Tibial artery (tissue), 4 donors: Measurements from ENCODE around the gene HSPA12B.
A peak's percentile ranks its signal among the peaks of the same experiment; 100 is the strongest.

Source experiments
- DNase-seq, 2 donors: peaks; one replicate each; pipeline ENCODE4 v3.0.0-alpha.2; 2019
- H3K27ac ChIP-seq, 2 donors: fragments of 200-600 bp; sonication (generic) in 1 of 2; 1 replicate in 1 of 2; 2 replicates in 1 of 2; pipeline ENCODE4 v1.5.1; 2018 to 2019; ENCODE audit warnings: mild to moderate bottlenecking in 1 of 2
- H3K27me3 ChIP-seq, 2 donors: fragments of 200-600 bp; sonication (generic) in 1 of 2; one replicate each; pipeline versions ENCODE4 v1.5.1 to v1.6.0; 2016 to 2019
- H3K36me3 ChIP-seq, 3 donors: fragments of 200-600 bp; sonication (generic) in 2 of 3; one replicate each; pipeline ENCODE4 v1.5.1; 2016 to 2019; ENCODE audit warnings: mild to moderate bottlenecking in 2 of 3
- H3K4me1 ChIP-seq, 4 donors: fragments of 200-600 bp; sonication (generic) in 2 of 4; 1 replicate in 3 of 4; 2 replicates in 1 of 4; pipeline ENCODE4 v1.5.1; 2016 to 2019
- H3K4me3 ChIP-seq, 2 donors: fragments of 200-600 bp; sonication (generic) in 1 of 2; 1 replicate in 1 of 2; 2 replicates in 1 of 2; pipeline ENCODE4 v1.5.1; 2018 to 2019; ENCODE audit warnings: mild to moderate bottlenecking in 2 of 2
- H3K9me3 ChIP-seq, 3 donors: fragments of 200-600 bp; sonication (generic) in 1 of 3; one replicate each; pipeline ENCODE4 v1.5.1; 2016 to 2019
- intact Hi-C: fragments of 100-400 bp; cut with DNase I; formaldehyde crosslinking; loops from one replicate; pipeline ENCODE4 v1.15.0; 2023; ENCODE audit warnings: low total_unique reads
- TF ChIP-seq, protein P1 (sequence below), 2 experiments: fragments of 200-600 bp in 1 of 2; fragments of 450-650 bp in 1 of 2; IDR thresholded peaks; one replicate each; pipeline ENCODE4 v1.5.1; 2017 to 2019; ENCODE audit warnings: antibody characterized with exemption in 2 of 2, mild to moderate bottlenecking in 1 of 2, moderate library complexity in 1 of 2

The HSPA12B gene

DNA sequence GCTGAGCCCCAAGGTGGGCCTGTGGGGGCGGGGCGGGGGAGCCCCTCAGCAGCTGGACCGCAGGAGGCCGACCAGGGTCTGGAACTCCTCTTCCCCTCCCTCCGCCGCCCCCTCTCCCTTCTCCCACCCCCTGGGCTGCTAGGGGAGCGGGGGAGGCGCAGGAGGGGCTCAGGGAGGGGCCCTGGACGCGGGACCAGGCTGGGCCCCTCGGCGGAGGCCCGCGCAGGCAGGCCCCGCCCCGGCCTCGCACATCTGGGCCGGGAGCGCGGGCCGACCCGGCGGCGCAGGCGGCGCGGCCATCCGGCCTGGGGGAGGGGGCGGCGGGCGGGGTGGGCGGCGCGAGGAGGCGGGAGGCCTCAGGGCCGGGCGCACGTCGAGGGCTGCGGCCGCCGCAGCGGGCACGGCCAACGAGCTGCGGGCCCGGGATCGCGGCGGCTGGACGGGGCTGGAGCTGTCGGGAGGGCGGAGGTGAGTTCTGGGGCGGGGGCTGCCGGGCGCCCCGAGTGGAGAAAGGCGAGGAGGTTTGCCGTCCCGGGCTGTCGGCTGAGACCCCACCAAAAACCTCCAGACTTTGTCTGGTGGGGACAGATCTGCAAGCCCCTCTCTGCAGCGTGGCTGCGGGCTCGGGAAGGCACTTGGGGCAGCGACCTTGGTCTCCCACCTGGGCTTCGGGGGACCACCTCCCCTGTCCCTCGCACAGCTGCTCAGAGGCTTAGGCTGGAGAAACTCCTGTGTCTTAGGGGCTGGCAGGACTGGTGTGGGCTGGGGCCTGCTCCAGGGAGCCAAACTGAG lies at the start of gene HSPA12B:
HSPA12B (plus strand) TSS at position 359 of the 792 bp plus-strand sequence. CDS start 5,990 bp downstream, outside the sequence.
- DNase-seq, result no peak
- intact Hi-C loops, result no loop called here
- no peaks in the 10 kb centered on the region for H3K9me3 ChIP-seq
- peaks cover 0 to 5% (median 0%) of the 10 kb centered on the region in 4 donors for H3K4me1 ChIP-seq
- no peaks in the 10 kb centered on the region for H3K36me3 ChIP-seq
- peak within 1 kb of the TSS; percentile 29 to 41 for H3K4me3 ChIP-seq
- H3K27me3 ChIP-seq, result peaks cover 0 to 55% of the 10 kb centered on the region in 2 donors
- TF ChIP-seq, protein P1, sequence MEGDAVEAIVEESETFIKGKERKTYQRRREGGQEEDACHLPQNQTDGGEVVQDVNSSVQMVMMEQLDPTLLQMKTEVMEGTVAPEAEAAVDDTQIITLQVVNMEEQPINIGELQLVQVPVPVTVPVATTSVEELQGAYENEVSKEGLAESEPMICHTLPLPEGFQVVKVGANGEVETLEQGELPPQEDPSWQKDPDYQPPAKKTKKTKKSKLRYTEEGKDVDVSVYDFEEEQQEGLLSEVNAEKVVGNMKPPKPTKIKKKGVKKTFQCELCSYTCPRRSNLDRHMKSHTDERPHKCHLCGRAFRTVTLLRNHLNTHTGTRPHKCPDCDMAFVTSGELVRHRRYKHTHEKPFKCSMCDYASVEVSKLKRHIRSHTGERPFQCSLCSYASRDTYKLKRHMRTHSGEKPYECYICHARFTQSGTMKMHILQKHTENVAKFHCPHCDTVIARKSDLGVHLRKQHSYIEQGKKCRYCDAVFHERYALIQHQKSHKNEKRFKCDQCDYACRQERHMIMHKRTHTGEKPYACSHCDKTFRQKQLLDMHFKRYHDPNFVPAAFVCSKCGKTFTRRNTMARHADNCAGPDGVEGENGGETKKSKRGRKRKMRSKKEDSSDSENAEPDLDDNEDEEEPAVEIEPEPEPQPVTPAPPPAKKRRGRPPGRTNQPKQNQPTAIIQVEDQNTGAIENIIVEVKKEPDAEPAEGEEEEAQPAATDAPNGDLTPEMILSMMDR (IDR thresholded peaks at IDR 0.05), result no peak
- peak within 1 kb of the TSS in 1 of 2 donors; percentile 15 for H3K27ac ChIP-seq

- intact Hi-C loops, result no loop called here
- H3K27ac ChIP-seq, result no peak overlapping the region
These were observed 47.1 kb upstream of the HSPA12B start for GRCh38 chr20:3685341-3685740.

DNA sequence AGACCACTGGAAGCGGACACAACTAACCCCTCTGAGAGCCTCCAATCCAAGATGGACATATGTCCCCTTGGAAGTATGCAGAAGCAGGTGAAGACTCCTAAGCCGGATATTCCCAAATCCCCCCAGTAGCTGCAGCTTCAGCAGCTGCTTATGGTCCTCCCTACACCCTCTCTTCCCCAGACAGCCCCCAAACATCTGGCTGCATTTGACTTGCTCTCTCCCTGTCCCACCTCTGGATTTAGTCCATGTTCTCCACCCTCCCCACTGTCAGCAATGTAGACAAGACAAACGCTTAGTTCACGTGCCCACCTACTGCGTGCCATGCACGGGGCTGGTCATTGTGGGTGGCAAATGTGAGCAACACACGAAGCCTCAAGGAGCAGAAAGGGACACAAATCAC lies 46.1 kb upstream of the HSPA12B start:
- TF ChIP-seq, protein P1 (IDR thresholded peaks at IDR 0.05), result no peak
- Histone ChIP-seq H3K36me3 (no peaks in the 10 kb centered on the region), H3K27ac (peak overlapping the region; percentile 48 to 55), H3K4me1 (peaks cover 3 to 32% (median 21%) of the 10 kb centered on the region in 4 donors), H3K4me3 (no peak overlapping the region), H3K27me3 (no peaks in the 10 kb centered on the region), H3K9me3 (no peaks in the 10 kb centered on the region)
- no peak for DNase-seq
- intact Hi-C loops, result no loop called here

More at GRCh38 chr20:3685341-3685740, 47.1 kb upstream of the HSPA12B start:
- H3K4me1 ChIP-seq, result peaks cover 3 to 43% (median 32%) of the 10 kb centered on the region in 4 donors
- DNase-seq, result no peak
- no peaks in the 10 kb centered on the region for H3K36me3 ChIP-seq
- no peak overlapping the region for H3K4me3 ChIP-seq
- H3K9me3 ChIP-seq, result no peaks in the 10 kb centered on the region
- TF ChIP-seq, protein P1 (IDR thresholded peaks at IDR 0.05), result no peak
- no peaks in the 10 kb centered on the region for H3K27me3 ChIP-seq

DNA sequence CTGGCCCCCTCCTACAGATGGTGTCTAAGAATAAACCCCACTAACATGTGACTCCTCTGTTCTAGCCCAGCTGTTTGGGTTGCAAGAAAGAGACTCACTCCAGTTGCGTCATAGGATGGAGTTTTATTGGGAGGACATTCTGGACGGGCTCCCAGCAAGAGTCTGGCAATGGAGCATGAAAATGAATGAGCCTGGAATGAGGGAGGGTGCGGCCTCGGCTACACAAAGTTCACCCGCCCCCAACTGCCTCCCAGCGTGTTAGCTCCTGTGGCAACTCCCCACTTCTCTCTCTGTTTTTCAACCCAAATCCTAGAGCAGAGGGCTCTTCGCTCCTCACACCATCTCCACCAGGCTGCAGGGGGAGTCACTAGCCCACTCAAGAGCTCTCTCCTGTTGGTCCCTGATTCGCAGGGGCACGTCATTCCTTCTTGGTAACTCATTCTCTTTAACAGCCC lies 45.6 kb upstream of the HSPA12B start:
- DNase-seq, result peak; percentile 92 to 93
- Histone ChIP-seq H3K4me1 (peaks cover 3 to 27% (median 19%) of the 10 kb centered on the region in 4 donors), H3K36me3 (no peaks in the 10 kb centered on the region), H3K27me3 (no peaks in the 10 kb centered on the region), H3K9me3 (no peaks in the 10 kb centered on the region), H3K4me3 (no peak overlapping the region), H3K27ac (peak overlapping the region; percentile 58 to 65)
- intact Hi-C loops, result no loop called here
- TF ChIP-seq, protein P1 (IDR thresholded peaks at IDR 0.05), result no peak

GRCh38 chr20:3687655-3688054 lies 44.8 kb upstream of the HSPA12B start:
- TF ChIP-seq, protein P1 (IDR thresholded peaks at IDR 0.05), result no peak

More at GRCh38 chr20:3687655-3688054, 44.8 kb upstream of the HSPA12B start:
- Histone ChIP-seq H3K4me1 (peaks cover 3 to 21% (median 16%) of the 10 kb centered on the region in 4 donors), H3K4me3 (no peak overlapping the region), H3K9me3 (no peaks in the 10 kb centered on the region), H3K36me3 (no peaks in the 10 kb centered on the region), H3K27ac (peak overlapping the region; percentile 58 to 65), H3K27me3 (no peaks in the 10 kb centered on the region)
- intact Hi-C loops, result no loop called here
- no peak for DNase-seq
